Smooth muscle cell (in vitro differentiated cells): Measurements from ENCODE around the gene PRKACB. TPM values are rescaled to one million over a fixed set of nuclear protein-coding genes. Genes with fewer than 3 reads are reported as not detected.
A peak's percentile ranks its signal among the peaks of the same experiment; 100 is the strongest.

Experiments used
- DNase-seq: peaks from one replicate; lab custom pipeline; 2025; ENCODE audit not compliant: unreplicated experiment; lab: John Stamatoyannopoulos, UW
- H2AFZ ChIP-seq: fragments of 200-600 bp; sonication (generic); 2 replicates; pipeline ENCODE4 v1.6.0; 2016; ENCODE audit warnings: antibody characterized with exemption, low read depth, mild to moderate bottlenecking
- H3F3A ChIP-seq: fragments of 200-600 bp; sonication (generic); 2 replicates; pipeline ENCODE4 v1.6.0; 2017; ENCODE audit warnings: antibody characterized with exemption, low read depth
- H3K27ac ChIP-seq: fragments of 200-600 bp; sonication (generic); 2 replicates; pipeline ENCODE4 v1.5.1; 2016; ENCODE audit warnings: low read depth, mild to moderate bottlenecking
- H3K27me3 ChIP-seq: fragments of 200-600 bp; sonication (generic); 2 replicates; pipeline ENCODE4 v1.6.1; 2016; ENCODE audit warnings: low read depth, mild to moderate bottlenecking
- H3K36me3 ChIP-seq: fragments of 200-600 bp; sonication (generic); 2 replicates; pipeline ENCODE4 v1.5.1; 2016; ENCODE audit warnings: low read depth
- H3K4me1 ChIP-seq: fragments of 200-600 bp; sonication (generic); 2 replicates; pipeline ENCODE4 v1.5.1; 2016; ENCODE audit warnings: low read depth
- H3K4me2 ChIP-seq: fragments of 200-600 bp; sonication (generic); 2 replicates; pipeline ENCODE4 v1.6.0; 2016; ENCODE audit warnings: mild to moderate bottlenecking
- H3K4me3 ChIP-seq: fragments of 200-600 bp; sonication (generic); 2 replicates; pipeline ENCODE4 v1.5.1; 2016; ENCODE audit warnings: mild to moderate bottlenecking
- H3K79me2 ChIP-seq: fragments of 200-600 bp; sonication (generic); 2 replicates; pipeline ENCODE4 v1.6.0; 2016; ENCODE audit warnings: low read depth, mild to moderate bottlenecking
- H3K9ac ChIP-seq: fragments of 200-600 bp; sonication (generic); 2 replicates; pipeline ENCODE4 v1.6.0; 2016; ENCODE audit warnings: low read depth
- H3K9me3 ChIP-seq: fragments of 200-600 bp; sonication (generic); replicated peaks from 2 replicates; pipeline ENCODE4 v1.5.1; 2016; ENCODE audit warnings: low read depth
- H4K20me1 ChIP-seq: fragments of 200-600 bp; sonication (generic); 2 replicates; pipeline ENCODE4 v1.6.0; 2016; ENCODE audit warnings: low read depth
- CTCF ChIP-seq: fragments of 200-600 bp; sonication (generic); IDR thresholded peaks from 2 replicates; pipeline ENCODE4 v1.5.1; 2017; ENCODE audit warnings: borderline replicate concordance, mild to moderate bottlenecking, antibody characterized with exemption; ENCODE audit not compliant: insufficient read depth, poor library complexity, severe bottlenecking
- WGBS: methylation state at CpG from one replicate; pipeline ENCODE4 v1.1.7; 2016; ENCODE audit warnings: low lambda C conversion rate; 5-methylcytosine and 5-hydroxymethylcytosine counted together
- polyA plus RNA-seq: library from polyadenylated mRNA; unstranded; fragments of >200 nt; fragmentation: Nextera tagmentation; extraction: Ambion mirVana; gene quantifications from 2 replicates; pipeline ENCODE4 v1.2.1, GENCODE V29; 2016
- total RNA-seq: library from RNA; depleted of rRNA; stranded (reverse); fragments of >200 nt; gene quantifications from 2 replicates; pipeline ENCODE4 v1.2.3, GENCODE V29; 2014

PRKACB gene
- total RNA-seq (42.3 and 46.5 TPM in 2 replicates), polyA plus RNA-seq (18.8 and 19.4 TPM in 2 replicates)

DNA sequence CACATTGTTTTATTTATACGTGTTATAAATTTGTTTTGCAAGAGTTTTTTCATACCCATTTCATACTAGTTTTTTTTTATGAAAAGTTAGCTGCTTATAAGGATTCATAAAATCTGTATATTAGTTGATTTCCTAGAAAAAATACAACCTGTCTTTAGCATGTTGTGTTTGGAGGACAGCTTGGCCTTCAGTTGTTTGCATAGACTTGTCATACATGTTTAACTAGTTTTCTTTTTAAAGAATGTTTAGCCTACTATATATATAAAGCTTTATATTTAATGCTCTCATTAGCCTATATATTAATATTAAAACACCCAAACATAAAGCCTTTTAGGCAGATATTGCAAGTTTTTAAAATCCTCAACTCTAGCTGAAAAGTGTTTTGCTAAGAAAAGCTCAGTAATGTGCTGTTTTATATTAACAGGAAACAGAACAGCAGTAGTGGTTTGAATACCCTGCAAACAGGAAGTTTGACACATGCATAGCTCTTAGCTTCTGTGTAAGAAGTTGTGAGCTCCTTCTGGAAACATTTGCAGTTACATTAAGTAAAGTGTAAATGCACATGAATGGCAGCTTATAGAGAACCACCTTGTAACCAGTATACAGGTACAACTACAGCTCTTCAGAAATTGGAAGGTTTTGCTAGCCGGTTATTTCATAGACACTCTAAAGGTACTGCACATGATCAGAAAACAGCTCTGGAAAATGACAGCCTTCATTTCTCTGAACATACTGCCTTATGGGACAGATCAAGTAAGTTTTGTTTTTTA is at the start of gene PRKACB:
Gene PRKACB, plus strand, starts transcription at position 476 of the 770 bp plus-strand sequence. Its CDS starts 91 bp downstream, at position 567.
- Histone ChIP-seq H3K4me2 (peak within 1 kb of the TSS; percentile 63), H2AFZ (peak within 1 kb of the TSS; percentile 35), H3K36me3 (no peaks in the 10 kb centered on the region), H3K27me3 (no peaks in the 10 kb centered on the region), H4K20me1 (no peaks in the 10 kb centered on the region), H3F3A (peaks cover 12% of the 10 kb centered on the region), H3K9me3 (no peaks in the 10 kb centered on the region), H3K9ac (no peak within 1 kb of the TSS), H3K79me2 (no peaks in the 10 kb centered on the region), H3K27ac (peak within 1 kb of the TSS; percentile 69), H3K4me3 (no peak within 1 kb of the TSS), H3K4me1 (peaks cover 14% of the 10 kb centered on the region)
- no peak for DNase-seq
- TF ChIP-seq CTCF, result no peak
- 89% methylated on average over 2 of the region's 2 CpGs for WGBS

- H3K27ac ChIP-seq, result no peak overlapping the region
Measured at GRCh38 chr1:84095308-84095707, 48.8 kb upstream of the PRKACB start.

GRCh38 chr1:84096176-84096575 is 47.9 kb upstream of the PRKACB start:
- Histone ChIP-seq H3K9ac (no peak overlapping the region), H3F3A (no peaks in the 10 kb centered on the region), H4K20me1 (no peaks in the 10 kb centered on the region), H3K36me3 (no peaks in the 10 kb centered on the region), H3K79me2 (peaks cover 60% of the 10 kb centered on the region), H3K27me3 (no peaks in the 10 kb centered on the region), H3K4me1 (no peaks in the 10 kb centered on the region), H3K4me2 (no peak overlapping the region), H2AFZ (no peak overlapping the region), H3K4me3 (no peak overlapping the region), H3K9me3 (no peaks in the 10 kb centered on the region), H3K27ac (no peak overlapping the region)
- TF ChIP-seq CTCF, result no peak
- DNase-seq, result no peak

More at GRCh38 chr1:84095308-84095707, 48.8 kb upstream of the PRKACB start:
- Histone ChIP-seq H3K4me1 (no peaks in the 10 kb centered on the region), H2AFZ (no peak overlapping the region), H3K27me3 (no peaks in the 10 kb centered on the region), H3F3A (no peaks in the 10 kb centered on the region), H4K20me1 (no peaks in the 10 kb centered on the region), H3K4me2 (no peak overlapping the region), H3K36me3 (no peaks in the 10 kb centered on the region), H3K79me2 (peaks cover 66% of the 10 kb centered on the region), H3K4me3 (no peak overlapping the region), H3K9ac (no peak overlapping the region), H3K9me3 (no peaks in the 10 kb centered on the region)
- no peak for TF ChIP-seq CTCF
- no peak for DNase-seq

DNA sequence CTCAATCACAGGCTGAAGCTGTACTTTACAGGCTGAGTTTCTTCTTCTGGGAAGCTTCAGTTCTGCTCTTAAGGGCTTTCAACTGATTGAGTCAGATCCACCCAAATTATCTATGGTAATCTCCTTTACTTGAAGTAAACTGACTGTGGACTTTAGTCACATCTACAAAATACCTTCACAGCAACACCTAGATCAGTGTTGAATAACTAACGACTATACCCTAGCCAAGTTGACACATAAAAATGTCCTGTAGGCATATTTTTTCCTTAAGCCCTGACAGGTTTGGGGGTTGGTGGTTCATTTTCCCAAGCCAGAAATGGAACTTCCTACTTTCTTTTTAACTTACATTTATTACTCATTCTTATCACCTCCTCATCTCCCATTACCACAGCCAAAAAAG is 42.9 kb upstream of the PRKACB start:
- DNase-seq, result no peak
- H3K4me2 ChIP-seq, result no peak overlapping the region
- H3K79me2 ChIP-seq, result peaks cover 31% of the 10 kb centered on the region
- H2AFZ ChIP-seq, result no peak overlapping the region
- no peaks in the 10 kb centered on the region for H3K27me3 ChIP-seq
- H3F3A ChIP-seq, result no peaks in the 10 kb centered on the region
- H3K4me3 ChIP-seq, result no peak overlapping the region
- peak overlapping the region; percentile 21 for H3K27ac ChIP-seq
- no peaks in the 10 kb centered on the region for H3K9me3 ChIP-seq
- no peaks in the 10 kb centered on the region for H3K36me3 ChIP-seq
- no peaks in the 10 kb centered on the region for H3K4me1 ChIP-seq
- no peak overlapping the region for H3K9ac ChIP-seq
- 57% methylated on average over 1 of the region's 1 CpG for WGBS
- TF ChIP-seq CTCF, result no peak
- no peaks in the 10 kb centered on the region for H4K20me1 ChIP-seq
